DND-41 (cell line): ENCODE measurements around the gene ZCWPW2.

Experiments
- CTCF ChIP-seq: IDR thresholded peaks from 2 replicates; pipeline ENCODE4 v1.5.1; 2012; ENCODE audit warnings: borderline replicate concordance, low read length, moderate library complexity, mild to moderate bottlenecking; ENCODE audit not compliant: poor library complexity, severe bottlenecking; ENCODE audit errors: extremely low read depth
- EZH2 ChIP-seq: IDR thresholded peaks from 3 replicates; pipeline ENCODE4 v1.6.1; 2012; ENCODE audit warnings: borderline replicate concordance, low read depth, mild to moderate bottlenecking, moderate library complexity, low read length, inconsistent platforms; ENCODE audit not compliant: severe bottlenecking

GRCh38 chr3:28345690-28346089 is 2.8 kb upstream of the ZCWPW2 start:
- TF ChIP-seq CTCF (no peak), EZH2 (no peak)
